GM19467 (cell line): ENCODE data around the gene DUS2.
"Not testable (repeated sequence)": the region's sequence is repeated elsewhere in the genome, so short reads cannot be mapped to it uniquely, and the experiment has no call there.

ENCODE experiments used
- ATAC-seq: cut with Tn5 transposase; IDR thresholded peaks from one replicate; pipeline ENCODE4 v1.9.1; 2021; ENCODE audit warnings: mild to moderate bottlenecking, moderate library complexity; ENCODE audit not compliant: unreplicated experiment

The DUS2 gene

GRCh38 chr16:68116256-68116867 lies 93.3 kb downstream of the DUS2 start:
- no peak for ATAC-seq

DNA sequence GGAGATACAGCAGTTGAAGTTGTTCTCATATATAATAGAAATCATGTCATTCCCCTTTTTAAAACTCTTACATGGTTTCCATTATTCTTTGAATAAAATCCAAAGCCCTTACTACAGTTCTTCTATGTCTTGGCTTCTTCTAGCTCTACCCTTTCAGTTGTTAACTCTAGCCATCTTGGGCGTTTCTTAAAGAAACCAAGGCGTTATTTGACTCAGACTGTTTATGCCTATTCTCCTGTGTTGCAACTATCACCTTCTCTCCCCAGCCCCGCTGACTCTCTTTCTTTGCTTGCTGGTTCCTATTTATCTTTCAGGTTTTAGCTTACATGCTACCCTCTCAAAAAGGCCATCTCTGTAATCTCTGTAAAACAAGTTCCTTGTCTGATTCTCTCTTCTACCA lies 94.8 kb downstream of the DUS2 start:
- no peak for ATAC-seq

- not testable (repeated sequence) for ATAC-seq
Measured at GRCh38 chr16:68118954-68119353, 95.9 kb downstream of the DUS2 start.

DNA sequence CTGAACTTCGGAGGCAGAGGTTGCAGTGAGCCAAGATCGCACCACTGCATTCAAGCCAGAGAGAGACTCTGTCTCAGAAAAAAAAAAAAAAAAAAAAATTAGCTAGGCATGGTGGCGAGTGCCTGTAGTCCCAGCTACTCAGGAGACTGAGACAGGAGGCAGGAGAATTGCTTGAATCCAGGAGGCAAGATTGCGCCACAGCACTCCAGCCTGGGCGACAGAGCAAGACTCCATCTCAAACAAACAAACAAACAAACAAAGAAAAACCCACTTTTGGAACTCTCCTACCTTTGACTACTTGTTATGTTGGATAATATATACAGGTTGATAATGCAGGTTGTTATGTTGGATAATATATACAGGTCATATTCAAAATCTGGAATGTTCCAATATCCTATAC lies 97.4 kb downstream of the DUS2 start:
- ATAC-seq, result not testable (repeated sequence)

GRCh38 chr16:68126395-68126794 lies 103.3 kb downstream of the DUS2 start:
- ATAC-seq, result no peak

- ATAC-seq, result no peak
Measured at GRCh38 chr16:68128577-68129305, 105.7 kb downstream of the DUS2 start.
